ENCODE data around the gene RFESD.

DNA sequence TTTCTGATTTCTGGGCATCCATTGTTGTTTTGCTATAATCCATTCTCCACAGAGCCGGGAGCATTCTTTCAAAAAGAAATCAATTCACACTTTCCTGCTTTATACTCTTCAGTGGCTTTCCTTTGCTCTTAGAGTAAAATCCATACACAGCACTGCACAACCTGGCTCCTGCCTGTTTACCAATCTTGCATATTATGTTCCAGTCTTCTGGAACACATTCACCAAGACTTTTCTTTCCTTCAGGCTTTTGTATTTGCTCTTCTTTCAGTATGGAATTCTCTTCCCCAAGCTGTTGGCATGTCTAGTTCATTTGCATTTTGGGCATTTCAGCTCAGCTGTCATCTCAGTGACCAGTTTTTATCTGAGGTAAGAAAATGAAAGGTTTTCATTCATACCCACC is 6.3 kb downstream of the RFESD start:
- TF ChIP-seq, protein P1, sequence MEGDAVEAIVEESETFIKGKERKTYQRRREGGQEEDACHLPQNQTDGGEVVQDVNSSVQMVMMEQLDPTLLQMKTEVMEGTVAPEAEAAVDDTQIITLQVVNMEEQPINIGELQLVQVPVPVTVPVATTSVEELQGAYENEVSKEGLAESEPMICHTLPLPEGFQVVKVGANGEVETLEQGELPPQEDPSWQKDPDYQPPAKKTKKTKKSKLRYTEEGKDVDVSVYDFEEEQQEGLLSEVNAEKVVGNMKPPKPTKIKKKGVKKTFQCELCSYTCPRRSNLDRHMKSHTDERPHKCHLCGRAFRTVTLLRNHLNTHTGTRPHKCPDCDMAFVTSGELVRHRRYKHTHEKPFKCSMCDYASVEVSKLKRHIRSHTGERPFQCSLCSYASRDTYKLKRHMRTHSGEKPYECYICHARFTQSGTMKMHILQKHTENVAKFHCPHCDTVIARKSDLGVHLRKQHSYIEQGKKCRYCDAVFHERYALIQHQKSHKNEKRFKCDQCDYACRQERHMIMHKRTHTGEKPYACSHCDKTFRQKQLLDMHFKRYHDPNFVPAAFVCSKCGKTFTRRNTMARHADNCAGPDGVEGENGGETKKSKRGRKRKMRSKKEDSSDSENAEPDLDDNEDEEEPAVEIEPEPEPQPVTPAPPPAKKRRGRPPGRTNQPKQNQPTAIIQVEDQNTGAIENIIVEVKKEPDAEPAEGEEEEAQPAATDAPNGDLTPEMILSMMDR (conservative IDR thresholded peaks at IDR 0.05 in 1 of 2, IDR thresholded peaks at IDR 0.05 in 1 of 2; ENCODE audit: extremely low read depth in 1 of 2, insufficient read depth in 1 of 2, low read depth in 1 of 2, low read length in 2 of 2): no peak
- TF ChIP-seq EZH2 (IDR thresholded peaks at IDR 0.05; ENCODE audit: borderline replicate concordance, low read length): no peak

Data from mammary epithelial cell (primary cell).